ENCODE data around the gene CELA3A.
"Not testable (repeated sequence)": the region's sequence is repeated elsewhere in the genome, so short reads cannot be mapped to it uniquely, and the experiment has no call there.

The CELA3A gene

GRCh38 chr1:22014575-22015206 is 13.2 kb downstream of the CELA3A start:
- not testable (repeated sequence) for H3K4ac ChIP-seq (ENCODE audit: low read depth in 1 of 2, low read length in 2 of 2); H3K27me3 ChIP-seq (ENCODE audit: control insufficient read depth in 1 of 2, insufficient read depth in 1 of 2, low read length in 2 of 2); H3K18ac ChIP-seq (ENCODE audit: low read depth in 1 of 2, low read length in 2 of 2); H2BK15ac ChIP-seq (ENCODE audit: low read depth, poor library complexity, severe bottlenecking); H3K4me2 ChIP-seq (ENCODE audit: low read length, poor library complexity, severe bottlenecking); H3K27ac ChIP-seq (ENCODE audit: low read length, poor library complexity, severe bottlenecking); H3K79me1 ChIP-seq (replicated peaks; ENCODE audit: low read length, poor library complexity, severe bottlenecking); H2BK12ac ChIP-seq (ENCODE audit: low read length in 2 of 2); H3K23ac ChIP-seq (ENCODE audit: low read length in 2 of 2); DNase-seq; H3K36me3 ChIP-seq (ENCODE audit: control insufficient read depth in 1 of 2, insufficient read depth in 2 of 2, low read depth in 1 of 2, low read length in 2 of 2); H2AFZ ChIP-seq (ENCODE audit: low read depth, low read length); H3K14ac ChIP-seq (ENCODE audit: low read length in 2 of 2); H2BK5ac ChIP-seq (ENCODE audit: low read depth, low read length, poor library complexity, severe bottlenecking); H3K9ac ChIP-seq (ENCODE audit: low read length); H3K4me1 ChIP-seq (ENCODE audit: control insufficient read depth, insufficient read depth, low read depth, low read length); H3K9me3 ChIP-seq (ENCODE audit: control insufficient read depth, low read length); H2BK120ac ChIP-seq (ENCODE audit: low read depth, low read length); H3K4me3 ChIP-seq (ENCODE audit: insufficient read depth in 1 of 2, low read depth in 1 of 2, low read length in 2 of 2); H4K8ac ChIP-seq (ENCODE audit: low read length); H4K91ac ChIP-seq (ENCODE audit: low read length); H2AK5ac ChIP-seq (ENCODE audit: low read length, severe bottlenecking)
- WGBS, result 93% methylated on average over 12 of the region's 13 CpGs

GRCh38 chr1:22018583-22019559 is 17.4 kb downstream of the CELA3A start:
- no peak overlapping the region for H3K4me3 ChIP-seq (ENCODE audit: insufficient read depth in 1 of 2, low read depth in 1 of 2, low read length in 2 of 2)
- H2BK15ac ChIP-seq (ENCODE audit: low read depth, poor library complexity, severe bottlenecking), result no peak overlapping the region
- peak overlapping the region in 1 of 2 experiments; percentile 59 for H3K14ac ChIP-seq (ENCODE audit: low read length in 2 of 2)
- H2AK5ac ChIP-seq (ENCODE audit: low read length, severe bottlenecking), result no peak overlapping the region
- no peaks in the 10 kb centered on the region for H3K9me3 ChIP-seq (ENCODE audit: control insufficient read depth, low read length)
- H2BK120ac ChIP-seq (ENCODE audit: low read depth, low read length), result no peak overlapping the region
- H3K4me2 ChIP-seq (ENCODE audit: low read length, poor library complexity, severe bottlenecking), result no peak overlapping the region
- no peaks in the 10 kb centered on the region for H3K36me3 ChIP-seq (ENCODE audit: control insufficient read depth in 1 of 2, insufficient read depth in 2 of 2, low read depth in 1 of 2, low read length in 2 of 2)
- peaks cover 2% of the 10 kb centered on the region for H3K79me1 ChIP-seq (replicated peaks; ENCODE audit: low read length, poor library complexity, severe bottlenecking)
- no peaks in the 10 kb centered on the region for H3K27me3 ChIP-seq (ENCODE audit: control insufficient read depth in 1 of 2, insufficient read depth in 1 of 2, low read length in 2 of 2)
- H4K91ac ChIP-seq (ENCODE audit: low read length), result no peak overlapping the region
- no peak overlapping the region for H3K4ac ChIP-seq (ENCODE audit: low read depth in 1 of 2, low read length in 2 of 2)
- peak overlapping the region in 1 of 2 experiments; percentile 54 for H2BK12ac ChIP-seq (ENCODE audit: low read length in 2 of 2)
- H3K23ac ChIP-seq (ENCODE audit: low read length in 2 of 2), result no peak overlapping the region
- peak overlapping the region in 1 of 2 experiments; percentile 11 for H3K18ac ChIP-seq (ENCODE audit: low read depth in 1 of 2, low read length in 2 of 2)
- 33% methylated on average over 7 of the region's 10 CpGs for WGBS
- peaks cover 5% of the 10 kb centered on the region for H3K4me1 ChIP-seq (ENCODE audit: control insufficient read depth, insufficient read depth, low read depth, low read length)
- H3K9ac ChIP-seq (ENCODE audit: low read length), result peak overlapping the region; percentile 27
- peak; percentile 90 for DNase-seq
- no peak overlapping the region for H2AFZ ChIP-seq (ENCODE audit: low read depth, low read length)
- H2BK5ac ChIP-seq (ENCODE audit: low read depth, low read length, poor library complexity, severe bottlenecking), result no peak overlapping the region
- H4K8ac ChIP-seq (ENCODE audit: low read length), result no peak overlapping the region
- peak overlapping the region; percentile 28 for H3K27ac ChIP-seq (ENCODE audit: low read length, poor library complexity, severe bottlenecking)

GRCh38 chr1:22021061-22021460 is 19.6 kb downstream of the CELA3A start:
- Histone ChIP-seq H2BK120ac (ENCODE audit: low read depth, low read length) (no peak overlapping the region), H3K9me3 (ENCODE audit: control insufficient read depth, low read length) (no peaks in the 10 kb centered on the region), H3K18ac (ENCODE audit: low read depth in 1 of 2, low read length in 2 of 2) (no peak overlapping the region), H2BK12ac (ENCODE audit: low read length in 2 of 2) (no peak overlapping the region), H3K14ac (ENCODE audit: low read length in 2 of 2) (no peak overlapping the region), H3K23ac (ENCODE audit: low read length in 2 of 2) (no peak overlapping the region), H2AK5ac (ENCODE audit: low read length, severe bottlenecking) (no peak overlapping the region), H4K8ac (ENCODE audit: low read length) (no peak overlapping the region), H3K4me1 (ENCODE audit: control insufficient read depth, insufficient read depth, low read depth, low read length) (peaks cover 14% of the 10 kb centered on the region), H2BK15ac (ENCODE audit: low read depth, poor library complexity, severe bottlenecking) (no peak overlapping the region), H3K4ac (ENCODE audit: low read depth in 1 of 2, low read length in 2 of 2) (no peak overlapping the region), H3K36me3 (ENCODE audit: control insufficient read depth in 1 of 2, insufficient read depth in 2 of 2, low read depth in 1 of 2, low read length in 2 of 2) (no peaks in the 10 kb centered on the region), H2BK5ac (ENCODE audit: low read depth, low read length, poor library complexity, severe bottlenecking) (no peak overlapping the region), H3K4me3 (ENCODE audit: insufficient read depth in 1 of 2, low read depth in 1 of 2, low read length in 2 of 2) (no peak overlapping the region), H2AFZ (ENCODE audit: low read depth, low read length) (no peak overlapping the region), H3K9ac (ENCODE audit: low read length) (no peak overlapping the region), H3K4me2 (ENCODE audit: low read length, poor library complexity, severe bottlenecking) (no peak overlapping the region), H3K27ac (ENCODE audit: low read length, poor library complexity, severe bottlenecking) (no peak overlapping the region), H3K79me1 (replicated peaks; ENCODE audit: low read length, poor library complexity, severe bottlenecking) (peaks cover 2% of the 10 kb centered on the region), H3K27me3 (ENCODE audit: control insufficient read depth in 1 of 2, insufficient read depth in 1 of 2, low read length in 2 of 2) (no peaks in the 10 kb centered on the region), H4K91ac (ENCODE audit: low read length) (no peak overlapping the region)
- 99% methylated on average over 6 of the region's 6 CpGs for WGBS
- DNase-seq, result no peak

Measured in mesenchymal stem cell (in vitro differentiated cells and primary cell).